T-cell (primary cell): ENCODE results near the gene ENKUR. TPM values are rescaled to one million over a fixed set of nuclear protein-coding genes. Genes with fewer than 3 reads are reported as not detected.

ENCODE experiments used
- ATAC-seq, 4 experiments: fragments of 200-7000 bp in 3 of 4; fragments of 150-1000 bp in 1 of 4; cut with Tn5 transposase; replicated peaks in 1 of 4; 1 replicate in 3 of 4; 2 replicates in 1 of 4; pipeline ENCODE4 v1.10.0; 2021; ENCODE audit warnings: moderate library complexity in 3 of 4, mild to moderate bottlenecking in 2 of 4, moderate number of reproducible peaks in 1 of 4
- CTCF ChIA-PET, 2 donors: fragments of 300-600 bp; sonication (Branson Sonifier 250); formaldehyde crosslinking; loops; one replicate each; lab custom pipeline; 2022; ENCODE audit warnings: antibody characterized with exemption in 2 of 2; lab: Charles Lee
- POLR2A ChIA-PET, 2 donors: fragments of 300-600 bp; sonication (Branson Sonifier 250); formaldehyde crosslinking; loops; one replicate each; lab custom pipeline; 2022; ENCODE audit warnings: antibody characterized with exemption in 2 of 2; lab: Charles Lee
- DNase-seq, 35 experiments: peaks; one replicate each; pipeline versions ENCODE4 v3.0.0 to v3.0.0-alpha.2; 2013 to 2023
- H3K27ac ChIP-seq: one replicate; pipeline ENCODE4 v1.5.1; 2013; ENCODE audit warnings: low read length
- H3K27me3 ChIP-seq, 2 experiments: replicated peaks in 1 of 2; 1 replicate in 1 of 2; 2 replicates in 1 of 2; pipeline versions ENCODE4 v1.6.1 to v1.7.0; 2013; ENCODE audit warnings: low read length in 1 of 2, mixed read lengths in 1 of 2; ENCODE audit not compliant: control insufficient read depth in 2 of 2, insufficient read depth in 2 of 2; ENCODE audit errors: extremely low read depth in 1 of 2
- H3K36me3 ChIP-seq, 2 donors: 1 replicate in 1 of 2; 2 replicates in 1 of 2; pipeline versions ENCODE4 v1.6.1 to v1.7.0; 2013; ENCODE audit warnings: low read length in 1 of 2; ENCODE audit not compliant: control insufficient read depth in 2 of 2, insufficient read depth in 1 of 2; ENCODE audit errors: extremely low read depth in 1 of 2
- H3K4me1 ChIP-seq, 2 experiments: 1 replicate in 1 of 2; 2 replicates in 1 of 2; pipeline versions ENCODE4 v1.6.1 to v1.7.0; 2013; ENCODE audit warnings: low read length in 2 of 2, mixed read lengths in 1 of 2; ENCODE audit not compliant: insufficient read depth in 2 of 2, control insufficient read depth in 1 of 2; ENCODE audit errors: extremely low read depth in 1 of 2
- H3K4me3 ChIP-seq, 2 donors: 1 replicate in 1 of 2; 2 replicates in 1 of 2; pipeline versions ENCODE4 v1.5.1 to v1.7.0; 2013; ENCODE audit warnings: mild to moderate bottlenecking in 2 of 2, low read length in 1 of 2, moderate library complexity in 1 of 2; ENCODE audit not compliant: control insufficient read depth in 1 of 2; ENCODE audit errors: extremely low read depth in 1 of 2
- H3K9me3 ChIP-seq: 2 replicates; pipeline ENCODE4 v1.7.0; 2013
- H3K27ac Mint-ChIP-seq, 2 donors: one replicate each; pipeline ENCODE4 v1.8.0; 2020 to 2021; ENCODE audit warnings: mild to moderate bottlenecking in 2 of 2, mixed read lengths in 2 of 2
- H3K27me3 Mint-ChIP-seq, 2 donors: one replicate each; pipeline ENCODE4 v1.8.0; 2021 to 2022; ENCODE audit warnings: mixed read lengths in 2 of 2
- H3K36me3 Mint-ChIP-seq: one replicate; pipeline ENCODE4 v1.8.0; 2021; ENCODE audit warnings: mixed read lengths
- H3K4me1 Mint-ChIP-seq, 3 donors: one replicate each; pipeline ENCODE4 v1.8.0; 2020 to 2022; ENCODE audit warnings: mixed read lengths in 3 of 3, mild to moderate bottlenecking in 1 of 3
- H3K4me3 Mint-ChIP-seq, 3 donors: one replicate each; pipeline ENCODE4 v1.8.0; 2020 to 2022; ENCODE audit warnings: mild to moderate bottlenecking in 3 of 3, mixed read lengths in 3 of 3, moderate library complexity in 3 of 3
- H3K9me3 Mint-ChIP-seq, 3 donors: one replicate each; pipeline ENCODE4 v1.8.0; 2020 to 2022; ENCODE audit warnings: mixed read lengths in 3 of 3
- WGBS: methylation state at CpG from one replicate; pipeline ENCODE4 v1.1.5; 2013; ENCODE audit warnings: missing lambda C conversion rate; ENCODE audit not compliant: insufficient coverage; 5-methylcytosine and 5-hydroxymethylcytosine counted together
- total RNA-seq, 35 experiments: library from RNA in 6 of 35; stranded (reverse) in 6 of 35; fragments of 120-200 nt in 1 of 35; gene quantifications; one replicate each; pipeline versions ENCODE4 v1.2.1 to v1.2.4 and lab custom pipeline; 2013 to 2026

Gene ENKUR
- total RNA-seq, 5 donors from 2014 or later (not counting 1 experiment from before 2014, with no cell fraction given): 0.48 TPM; not detected in 4

- no CpG with 5 or more reads among the region's 1 CpG for WGBS
- CTCF ChIA-PET: no interaction called here
- no peaks in the 10 kb centered on the region for H3K36me3 ChIP-seq
- DNase-seq (no peak), ATAC-seq (no peak)
- POLR2A ChIA-PET: interaction anchor here in 1 of 2 donors (0.6 kb wide), 1 partner anchor 360 kb away, joined by 3 read pairs; no protein-coding TSS in a partner anchor
- H3K9me3 ChIP-seq: no peaks in the 10 kb centered on the region
- no peaks in the 10 kb centered on the region for H3K27me3 ChIP-seq
- no peaks in the 10 kb centered on the region for H3K4me1 Mint-ChIP-seq
- H3K9me3 Mint-ChIP-seq: no peaks in the 10 kb centered on the region
- no peaks in the 10 kb centered on the region for H3K36me3 Mint-ChIP-seq
- no peak overlapping the region for H3K27ac ChIP-seq
- H3K4me3 Mint-ChIP-seq: no peak overlapping the region
- no peak overlapping the region for H3K4me3 ChIP-seq
- H3K4me1 ChIP-seq: no peaks in the 10 kb centered on the region
- no peak overlapping the region for H3K27ac Mint-ChIP-seq
- peaks cover 2 to 9% of the 10 kb centered on the region in 2 donors for H3K27me3 Mint-ChIP-seq
These were observed 22.6 kb downstream of the ENKUR start for GRCh38 chr10:24993237-24993958.

- no peaks in the 10 kb centered on the region for H3K36me3 Mint-ChIP-seq
- Histone ChIP-seq H3K4me3 (no peak overlapping the region), H3K4me1 (no peaks in the 10 kb centered on the region), H3K27me3 (no peaks in the 10 kb centered on the region), H3K36me3 (no peaks in the 10 kb centered on the region), H3K9me3 (no peaks in the 10 kb centered on the region), H3K27ac (no peak overlapping the region)
- DNase-seq (no peak), ATAC-seq (no peak)
- no peaks in the 10 kb centered on the region for H3K4me1 Mint-ChIP-seq
- ChIA-PET CTCF (no interaction called here), POLR2A (no interaction called here)
- 100% methylated on average over 1 of the region's 3 CpGs for WGBS
- no peaks in the 10 kb centered on the region for H3K9me3 Mint-ChIP-seq
- no peak overlapping the region for H3K4me3 Mint-ChIP-seq
- peaks cover 2 to 9% of the 10 kb centered on the region in 2 donors for H3K27me3 Mint-ChIP-seq
- no peak overlapping the region for H3K27ac Mint-ChIP-seq
These were observed 23.3 kb downstream of the ENKUR start for GRCh38 chr10:24992512-24993133.

- Mint-ChIP-seq H3K4me1 (no peaks in the 10 kb centered on the region), H3K27me3 (peaks cover 2 to 9% of the 10 kb centered on the region in 2 donors), H3K36me3 (no peaks in the 10 kb centered on the region), H3K27ac (no peak overlapping the region), H3K9me3 (no peaks in the 10 kb centered on the region), H3K4me3 (no peak overlapping the region)
- DNase-seq (no peak), ATAC-seq (no peak)
- H3K9me3 ChIP-seq: no peaks in the 10 kb centered on the region
- H3K36me3 ChIP-seq: no peaks in the 10 kb centered on the region
- CTCF ChIA-PET: no interaction called here
- H3K27ac ChIP-seq: no peak overlapping the region
- no peaks in the 10 kb centered on the region for H3K4me1 ChIP-seq
- POLR2A ChIA-PET: no interaction called here
- peaks cover 0 to 3% of the 10 kb centered on the region in 2 experiments for H3K27me3 ChIP-seq
- 90% methylated on average over 10 of the region's 13 CpGs for WGBS
- H3K4me3 ChIP-seq: no peak overlapping the region
These were observed 24.7 kb downstream of the ENKUR start for GRCh38 chr10:24991298-24991697.

DNA sequence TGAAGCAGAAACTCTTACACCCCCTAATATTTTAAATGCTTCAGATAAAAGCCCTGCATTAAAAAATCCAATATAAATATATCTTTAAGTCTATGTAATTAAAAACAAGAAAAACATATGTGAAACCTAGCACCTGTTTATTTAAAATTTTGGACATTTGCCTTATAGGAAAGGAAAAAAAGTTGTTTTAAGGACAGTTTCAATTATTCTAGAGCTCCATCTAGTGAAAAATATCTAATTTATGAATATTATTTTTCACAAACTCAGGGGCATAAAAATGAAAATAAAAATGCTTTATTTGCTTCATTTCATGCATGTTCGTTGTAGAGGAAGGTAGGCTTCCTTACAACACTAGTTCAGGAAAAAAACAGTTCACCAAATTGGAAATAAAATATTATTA, 26.1 kb downstream of the ENKUR start:
- Histone ChIP-seq H3K27ac (no peak overlapping the region), H3K4me3 (no peak overlapping the region), H3K9me3 (no peaks in the 10 kb centered on the region), H3K27me3 (peaks cover 0 to 3% of the 10 kb centered on the region in 2 experiments), H3K36me3 (no peaks in the 10 kb centered on the region), H3K4me1 (no peaks in the 10 kb centered on the region)
- ChIA-PET CTCF (interaction anchor here (0.6 to 1.1 kb wide), 5 partner anchors 26 to 372 kb away, joined by 3 to 8 read pairs (median 3); no protein-coding TSS in a partner anchor), POLR2A (no interaction called here)
- peaks cover 2 to 9% of the 10 kb centered on the region in 2 donors for H3K27me3 Mint-ChIP-seq
- no peaks in the 10 kb centered on the region for H3K36me3 Mint-ChIP-seq
- H3K4me1 Mint-ChIP-seq: no peaks in the 10 kb centered on the region
- DNase-seq: no peak
- no peaks in the 10 kb centered on the region for H3K9me3 Mint-ChIP-seq
- H3K27ac Mint-ChIP-seq: no peak overlapping the region
- WGBS: no CpG with 5 or more reads among the region's 1 CpG
- no peak for ATAC-seq
- no peak overlapping the region for H3K4me3 Mint-ChIP-seq

DNA sequence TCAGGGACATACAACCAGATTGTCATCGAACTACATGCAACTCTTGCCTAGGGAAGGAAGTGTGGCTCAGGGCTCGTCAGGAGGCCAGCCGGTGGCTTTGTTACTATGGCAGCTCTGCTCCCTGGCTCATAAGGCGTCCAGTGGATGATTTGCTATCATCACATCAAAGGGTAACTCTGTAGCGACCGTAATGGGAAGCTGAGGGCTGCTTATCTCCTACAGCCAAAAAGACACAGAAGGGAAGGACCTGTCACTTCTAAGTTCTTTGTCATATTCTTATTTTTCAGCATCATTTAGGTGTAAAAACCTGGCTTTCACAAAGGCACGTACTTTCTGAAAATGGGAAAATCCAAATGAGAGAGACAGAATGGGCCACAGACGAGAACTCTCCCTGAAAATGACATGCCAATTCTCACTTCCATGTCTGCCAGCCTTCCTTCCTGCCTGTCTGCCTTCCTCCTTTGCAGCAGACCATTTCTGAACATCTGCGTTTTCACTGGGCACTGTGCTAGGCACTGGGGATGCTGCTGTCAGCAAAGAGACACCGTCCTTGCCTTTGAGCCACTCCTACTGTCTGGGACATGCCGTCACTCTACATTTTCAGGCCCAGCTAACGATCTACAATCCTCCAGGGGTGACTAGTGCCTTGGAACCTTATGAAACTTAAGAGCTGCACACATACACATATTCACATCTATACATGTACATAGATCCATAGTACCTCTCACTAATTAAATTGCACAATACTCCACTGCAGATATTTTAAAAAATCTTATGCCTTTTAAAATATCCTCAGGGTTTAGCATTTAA, 26.9 kb downstream of the ENKUR start:
- H3K27me3 ChIP-seq: peaks cover 0 to 3% of the 10 kb centered on the region in 2 experiments
- ChIA-PET CTCF (interaction anchor here (0.6 to 1.1 kb wide), 3 partner anchors 67 to 346 kb away, joined by 4 to 8 read pairs (median 7); no protein-coding TSS in a partner anchor), POLR2A (no interaction called here)
- H3K4me3 Mint-ChIP-seq: no peak overlapping the region
- H3K27ac ChIP-seq: no peak overlapping the region
- 69% methylated on average over 12 of the region's 12 CpGs for WGBS
- peaks cover 2 to 9% of the 10 kb centered on the region in 2 donors for H3K27me3 Mint-ChIP-seq
- no peaks in the 10 kb centered on the region for H3K9me3 ChIP-seq
- H3K4me1 Mint-ChIP-seq: no peaks in the 10 kb centered on the region
- no peak overlapping the region for H3K27ac Mint-ChIP-seq
- H3K9me3 Mint-ChIP-seq: no peaks in the 10 kb centered on the region
- H3K36me3 ChIP-seq: no peaks in the 10 kb centered on the region
- ATAC-seq: no peak
- DNase-seq: no peak
- H3K4me3 ChIP-seq: no peak overlapping the region
- H3K36me3 Mint-ChIP-seq: no peaks in the 10 kb centered on the region
- no peaks in the 10 kb centered on the region for H3K4me1 ChIP-seq

DNA sequence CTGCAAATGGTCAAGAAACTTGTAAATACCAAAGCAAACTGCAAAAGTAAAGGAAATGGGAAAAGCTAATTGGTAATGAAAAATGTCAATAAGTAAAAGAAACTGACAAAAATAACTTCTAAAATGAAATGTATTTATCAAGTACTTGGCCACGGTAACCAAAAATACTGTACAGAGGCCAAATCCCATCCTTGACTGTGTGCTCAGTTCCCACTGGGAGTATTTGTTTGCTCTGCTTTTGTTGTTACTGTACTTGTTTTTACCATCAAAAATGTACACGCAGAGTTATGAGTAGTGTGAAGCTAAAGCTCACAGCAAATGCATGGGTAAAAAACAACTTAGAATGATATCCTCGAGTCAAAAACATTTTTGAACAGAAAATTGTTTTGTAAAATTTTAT, 31.1 kb downstream of the ENKUR start:
- Histone ChIP-seq H3K36me3 (no peaks in the 10 kb centered on the region), H3K27me3 (peaks cover 0 to 3% of the 10 kb centered on the region in 2 experiments), H3K9me3 (no peaks in the 10 kb centered on the region), H3K4me1 (peaks cover 0 to 8% of the 10 kb centered on the region in 2 experiments), H3K27ac (no peak overlapping the region), H3K4me3 (no peak overlapping the region)
- Mint-ChIP-seq H3K36me3 (no peaks in the 10 kb centered on the region), H3K9me3 (peaks cover 0 to 4% (median 0%) of the 10 kb centered on the region in 3 donors), H3K4me3 (no peak overlapping the region), H3K27ac (no peak overlapping the region), H3K27me3 (no peaks in the 10 kb centered on the region), H3K4me1 (peaks cover 7 to 12% (median 10%) of the 10 kb centered on the region in 3 donors)
- ATAC-seq: no peak
- ChIA-PET CTCF (no interaction called here), POLR2A (no interaction called here)
- no CpG with 5 or more reads among the region's 3 CpGs for WGBS
- no peak for DNase-seq
